NCI-H1048 (cell line): ENCODE measurements around the gene RCAN3.
"Not testable (repeated sequence)": the region's sequence is repeated elsewhere in the genome, so short reads cannot be mapped to it uniquely, and the experiment has no call there.

ENCODE experiments used
- DNase-seq: peaks from one replicate; lab custom pipeline; 2025; lab: John Stamatoyannopoulos, UW

RCAN3 gene

DNA sequence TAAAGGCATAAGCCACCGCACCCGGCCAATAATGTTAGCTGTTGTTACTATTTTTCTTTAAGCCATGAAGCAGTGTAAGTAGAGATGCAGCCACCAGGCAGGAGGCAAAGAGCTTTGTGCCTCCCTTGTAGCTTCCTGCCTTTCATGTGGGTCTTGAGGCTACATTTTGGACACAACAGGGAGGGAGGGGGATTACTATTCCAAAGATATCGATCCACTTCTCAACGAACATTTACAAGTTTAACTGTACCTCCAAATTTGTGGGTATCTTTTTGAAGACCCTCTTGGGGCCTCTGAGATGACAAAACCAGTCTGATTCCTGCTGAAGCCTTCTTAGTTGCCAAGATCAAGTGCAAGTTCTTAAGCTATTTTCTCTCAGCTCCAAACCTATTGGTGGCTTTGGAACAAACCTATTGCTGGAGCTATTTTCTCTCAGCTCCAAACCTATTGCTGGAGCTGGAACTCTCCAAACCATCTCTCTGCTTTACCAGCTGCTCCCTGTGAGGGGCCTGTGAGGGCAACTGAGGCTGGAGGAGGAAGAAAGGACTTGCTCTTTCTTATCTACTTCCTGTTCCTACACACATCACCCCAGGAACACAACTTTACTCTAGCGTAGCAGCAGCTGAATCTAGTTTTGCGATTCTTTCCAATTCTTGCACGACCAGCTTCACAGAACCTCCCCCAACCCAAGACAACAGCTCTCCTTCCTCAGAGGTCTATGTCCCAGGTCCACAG is 16.1 kb upstream of the RCAN3 start:
- no peak for DNase-seq

DNA sequence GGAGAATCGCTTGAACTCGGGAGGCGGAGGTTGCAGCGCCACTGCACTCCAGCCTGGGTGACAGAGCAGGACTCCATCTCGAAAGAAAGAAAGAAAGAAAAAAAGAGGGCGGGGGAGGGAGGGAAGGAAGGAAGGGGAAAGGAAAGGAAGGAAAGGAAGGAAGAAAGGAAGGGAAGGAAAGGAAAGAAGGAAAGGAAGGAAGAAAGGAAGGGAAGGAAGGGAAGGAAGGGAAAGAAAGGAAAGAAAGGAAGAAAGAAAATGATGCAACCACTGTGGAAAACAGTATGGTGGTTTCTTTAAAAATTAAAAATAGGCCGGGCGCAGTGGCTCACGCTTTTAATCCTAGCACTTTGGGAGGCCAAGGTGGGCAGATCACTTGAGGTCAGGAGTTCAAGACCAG is 15.2 kb upstream of the RCAN3 start:
- DNase-seq, result no peak

DNA sequence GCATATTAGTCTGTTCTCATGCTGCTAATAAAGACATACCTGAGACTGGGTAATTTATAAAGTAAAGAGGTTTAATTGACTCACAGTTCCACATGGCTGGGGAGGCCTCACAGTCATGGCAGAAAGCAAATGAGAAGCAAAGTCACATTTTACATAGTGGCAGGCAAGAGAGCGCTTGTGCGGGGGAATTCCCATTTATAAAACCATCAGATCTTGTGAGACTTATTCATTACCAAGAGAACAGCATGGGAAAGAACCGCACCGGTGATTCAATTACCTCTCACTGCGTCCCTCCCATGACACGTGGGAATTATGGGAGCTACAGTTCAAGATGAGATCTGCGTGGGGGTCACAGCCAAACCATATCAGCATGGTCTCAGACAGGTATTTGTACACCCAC is 14.5 kb upstream of the RCAN3 start:
- not testable (repeated sequence) for DNase-seq

- no peak for DNase-seq
Observed at GRCh38 chr1:24489674-24490073, 13.0 kb upstream of the RCAN3 start.

DNA sequence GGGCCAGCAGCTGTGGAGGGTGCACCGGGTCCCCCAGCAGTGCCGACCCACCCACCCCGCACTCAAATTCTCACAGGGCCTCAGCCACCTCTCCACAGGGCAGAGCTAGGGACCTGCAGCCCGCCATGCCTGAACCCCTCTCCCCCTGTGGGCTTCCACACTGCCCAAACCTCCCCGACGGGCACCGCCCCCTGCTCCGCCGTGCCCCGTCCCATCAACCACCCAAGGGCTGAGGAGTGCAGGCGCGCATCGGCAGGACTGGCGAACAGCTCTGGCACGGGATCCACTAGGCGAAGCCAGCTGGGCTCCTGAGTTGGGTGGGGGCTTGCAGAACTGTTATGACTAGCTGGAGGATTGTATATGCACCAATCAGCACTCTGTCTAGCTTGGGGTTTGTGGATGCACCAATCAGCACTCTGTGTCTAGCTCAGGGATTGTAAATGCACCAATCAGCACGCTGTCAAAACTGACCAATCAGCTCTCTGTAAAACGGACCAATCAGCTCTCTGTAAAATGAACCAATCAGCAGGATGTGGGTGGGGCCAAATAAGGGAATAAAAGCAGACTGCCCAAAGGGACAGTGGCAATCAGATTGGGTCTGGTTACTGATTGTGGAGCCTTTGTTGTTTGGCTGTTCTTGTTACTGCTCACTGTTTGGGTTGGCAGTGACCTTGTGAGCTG is 12.4 kb upstream of the RCAN3 start:
- DNase-seq, result no peak

DNA sequence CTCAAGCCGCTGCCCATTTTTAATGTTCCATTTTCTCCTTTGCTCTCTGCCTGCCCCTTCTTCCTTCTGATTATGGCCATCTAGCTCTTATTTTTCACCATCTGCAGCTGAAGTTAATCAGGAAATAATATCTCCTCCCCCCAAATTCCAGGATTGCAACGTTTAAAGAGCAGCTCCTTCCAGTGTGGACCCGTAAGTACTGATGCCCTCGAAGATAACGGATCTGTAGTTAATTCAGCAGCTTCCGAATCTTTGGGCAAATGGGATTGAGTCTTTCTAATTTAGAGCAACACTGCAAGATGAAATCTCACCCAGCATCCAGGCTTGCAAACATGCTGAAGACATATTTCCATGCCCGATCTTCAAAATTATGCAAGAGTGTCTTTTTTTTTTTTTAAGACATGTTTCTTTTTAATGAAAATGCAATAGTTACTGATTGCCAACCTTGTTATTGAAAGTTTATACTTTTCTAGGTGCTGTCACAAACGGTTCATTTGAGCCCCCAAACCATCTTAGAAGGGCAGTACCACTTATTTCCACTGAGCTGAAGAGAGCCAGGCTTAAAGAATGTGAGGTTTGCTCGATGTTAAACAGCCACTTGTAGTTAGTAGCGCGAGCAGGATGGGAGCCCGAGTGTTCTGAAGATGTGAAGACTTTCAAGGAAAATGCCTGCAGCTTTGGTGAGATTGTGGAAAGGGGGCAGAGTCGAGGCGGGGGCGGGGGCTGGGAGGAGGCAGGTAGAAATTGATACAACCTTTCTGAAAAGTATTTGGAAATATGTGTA is 10.9 kb upstream of the RCAN3 start:
- DNase-seq, result no peak

GRCh38 chr1:24492935-24493334 is 9.7 kb upstream of the RCAN3 start:
- DNase-seq, result not testable (repeated sequence)

DNA sequence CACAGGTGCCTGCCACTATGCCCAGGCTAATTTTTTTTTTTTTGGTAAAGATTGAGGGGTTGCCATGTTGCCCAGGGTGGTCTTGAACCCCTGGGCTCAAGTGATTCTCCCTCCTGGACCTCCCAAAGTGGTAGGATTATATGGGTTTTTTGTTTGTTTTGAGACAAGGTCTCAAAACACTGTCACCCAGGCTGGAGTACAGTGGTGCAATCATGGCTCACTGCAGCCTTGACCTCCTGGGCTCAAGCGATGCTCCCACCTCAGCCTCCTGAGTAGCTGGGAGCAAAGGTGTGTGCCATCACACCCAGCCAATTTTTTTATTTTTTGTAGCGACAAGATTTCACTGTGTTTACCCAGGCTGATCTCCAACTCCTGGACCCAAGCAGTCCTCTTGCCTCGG is 8.9 kb upstream of the RCAN3 start:
- DNase-seq, result no peak

- no peak for DNase-seq
Observed at GRCh38 chr1:24498589-24498988, 4.0 kb upstream of the RCAN3 start.

DNA sequence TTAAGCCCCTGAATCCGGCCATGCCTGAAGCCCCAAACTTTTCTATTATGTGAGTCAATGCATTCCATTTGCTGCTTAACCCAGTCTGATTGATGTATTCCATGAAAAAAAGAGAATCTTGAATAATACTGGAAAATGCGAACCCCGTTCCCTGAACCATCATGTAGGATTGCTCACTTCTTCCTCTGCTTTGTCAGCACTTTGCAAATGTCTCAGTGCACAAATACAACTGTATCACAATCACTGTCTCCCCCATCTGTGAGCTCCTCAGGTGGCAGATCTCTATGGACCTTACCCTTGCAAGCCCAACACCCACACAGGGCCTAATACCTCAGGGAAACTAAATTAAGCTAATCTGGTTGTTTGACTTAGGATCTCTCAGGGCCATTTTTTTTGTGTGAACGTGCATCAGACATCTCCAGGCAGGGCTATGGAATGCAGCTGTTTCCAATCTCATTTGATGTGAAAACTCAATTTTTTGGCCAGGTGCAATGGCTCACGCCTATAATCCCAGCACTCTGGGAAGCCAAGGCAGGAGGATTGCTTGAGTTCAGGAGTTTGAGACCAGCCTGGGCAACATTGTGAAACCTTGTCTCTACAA is 2.1 kb upstream of the RCAN3 start:
- no peak for DNase-seq

DNA sequence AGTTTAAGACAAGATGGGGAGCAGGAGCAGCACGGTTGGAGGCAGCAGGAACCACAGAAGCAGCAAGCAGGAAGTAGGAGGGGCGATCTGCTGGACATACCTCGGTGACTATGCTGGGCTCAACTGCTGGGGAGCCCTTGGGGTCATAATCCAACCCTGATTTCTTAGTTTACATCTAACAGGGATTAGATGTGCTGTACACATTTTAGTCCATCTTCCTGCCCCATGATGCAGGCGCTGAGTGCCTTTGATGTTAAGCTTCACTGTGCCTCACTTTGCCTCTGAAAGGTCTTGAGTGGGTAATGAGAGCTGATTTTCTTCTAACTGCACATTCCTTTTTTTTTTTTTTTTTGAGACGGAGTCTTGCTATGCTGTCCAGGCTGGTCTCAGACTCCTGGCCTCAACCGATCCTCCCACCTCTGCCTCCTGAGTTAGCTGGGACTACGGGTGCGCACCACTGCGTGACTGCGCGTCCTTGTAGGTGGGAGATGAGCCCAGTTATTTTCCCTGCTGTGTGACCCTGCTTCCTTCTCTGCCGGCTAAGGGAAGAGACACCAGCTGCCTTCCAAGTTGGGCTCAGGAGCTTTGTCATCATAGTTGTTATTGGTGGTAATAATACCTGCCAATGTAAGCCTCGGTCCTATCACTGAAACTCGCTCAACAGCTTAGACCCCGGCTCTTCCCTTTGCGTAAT is 1.1 kb upstream of the RCAN3 start:
- no peak for DNase-seq

DNA sequence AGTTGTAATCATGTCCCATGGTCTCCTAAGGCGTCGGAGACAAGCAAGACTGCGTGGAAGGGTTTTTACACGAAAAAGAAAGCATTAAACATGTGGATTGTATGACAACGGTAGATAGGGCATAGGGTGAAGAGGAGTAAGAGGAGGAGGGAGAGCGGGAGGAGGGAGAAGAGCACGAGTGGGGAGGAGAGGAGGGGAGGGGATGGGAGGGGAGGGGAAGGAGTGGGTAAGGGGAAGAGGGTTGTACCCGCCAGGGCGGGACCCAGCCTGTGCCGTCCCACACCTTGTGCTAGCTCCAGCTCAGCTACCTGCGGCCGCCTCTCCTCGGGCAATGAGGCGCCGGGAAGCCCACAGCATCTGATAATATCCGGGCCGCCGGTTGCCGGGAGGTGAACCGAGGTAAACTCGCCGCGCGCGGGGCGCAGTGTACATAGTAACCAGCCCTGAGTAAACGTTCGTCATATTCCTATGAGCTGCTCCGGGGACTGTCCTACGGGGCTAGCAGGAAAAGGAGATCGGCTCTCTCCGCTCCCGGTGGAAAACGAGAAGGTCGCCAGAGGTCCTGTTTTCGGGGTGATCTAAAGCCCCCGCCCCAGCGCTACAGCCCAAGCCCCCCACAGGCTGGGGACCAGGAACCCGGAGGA is 449 bp upstream of the RCAN3 start:
- no peak for DNase-seq

DNA sequence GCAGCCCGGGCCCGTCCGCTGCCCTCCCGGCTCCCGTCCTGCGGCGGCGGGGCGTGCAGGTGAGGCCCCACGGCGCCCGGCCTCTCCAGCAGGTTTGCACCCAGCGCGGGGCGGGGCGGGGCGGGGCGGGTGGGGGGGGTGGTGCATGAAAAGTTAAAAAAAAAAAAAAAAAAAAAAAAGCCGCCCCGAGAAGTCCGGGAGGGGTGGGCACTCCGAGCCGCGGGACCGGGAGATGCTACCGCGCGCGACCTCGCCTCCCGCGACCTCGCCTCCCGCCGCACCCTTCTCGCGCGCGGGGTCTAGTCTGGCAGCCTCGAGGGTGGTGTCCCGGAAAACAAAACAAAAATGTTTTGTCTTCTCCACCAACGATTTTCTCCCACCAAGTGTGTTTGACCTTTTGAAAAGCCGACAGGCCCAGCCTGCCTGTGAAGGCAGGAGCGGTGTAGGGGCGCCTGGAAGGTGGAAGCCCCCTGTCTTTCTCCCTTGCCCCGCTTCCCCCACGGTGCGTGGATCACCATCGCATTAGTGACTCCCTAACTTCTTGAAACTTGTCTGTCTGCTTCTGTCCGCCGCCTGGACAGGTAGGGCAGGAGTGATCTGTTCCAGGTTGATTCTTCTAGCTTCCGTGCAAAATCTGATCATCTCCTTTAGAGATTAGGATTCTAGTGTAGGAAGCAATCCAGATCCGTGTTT is 569 bp downstream of the RCAN3 start:
- no peak for DNase-seq

DNA sequence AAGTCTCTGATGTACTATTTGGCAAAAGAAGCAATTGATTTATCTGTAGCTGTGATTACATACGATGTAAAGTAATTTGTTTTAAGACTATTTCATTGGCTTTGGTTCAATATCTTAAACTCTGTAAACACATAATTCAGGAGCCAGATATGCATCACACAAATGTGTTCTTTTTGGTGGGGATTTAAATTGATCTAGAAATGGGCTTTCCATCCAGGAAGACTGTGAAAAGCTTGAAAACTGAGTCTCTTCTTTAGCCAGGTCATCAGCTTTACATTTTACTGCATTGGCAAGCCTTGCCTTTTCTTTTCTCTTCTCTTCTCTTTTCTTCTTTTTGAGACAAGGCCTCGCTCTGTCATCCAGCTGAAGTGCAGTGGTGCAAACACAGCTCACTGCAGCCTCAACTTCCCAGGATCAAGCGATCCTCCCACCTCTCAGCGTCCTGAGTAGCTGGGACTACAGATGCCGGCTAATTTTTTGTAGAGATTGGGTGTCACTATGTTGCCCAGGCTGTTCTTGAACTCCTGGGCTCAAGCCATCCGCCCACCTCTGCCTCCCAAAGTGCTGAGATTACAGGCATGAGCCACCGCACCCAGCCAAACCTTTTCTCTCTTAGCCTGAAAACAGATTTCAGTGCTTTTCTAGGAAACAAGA is 1.4 kb downstream of the RCAN3 start:
- no peak for DNase-seq

DNA sequence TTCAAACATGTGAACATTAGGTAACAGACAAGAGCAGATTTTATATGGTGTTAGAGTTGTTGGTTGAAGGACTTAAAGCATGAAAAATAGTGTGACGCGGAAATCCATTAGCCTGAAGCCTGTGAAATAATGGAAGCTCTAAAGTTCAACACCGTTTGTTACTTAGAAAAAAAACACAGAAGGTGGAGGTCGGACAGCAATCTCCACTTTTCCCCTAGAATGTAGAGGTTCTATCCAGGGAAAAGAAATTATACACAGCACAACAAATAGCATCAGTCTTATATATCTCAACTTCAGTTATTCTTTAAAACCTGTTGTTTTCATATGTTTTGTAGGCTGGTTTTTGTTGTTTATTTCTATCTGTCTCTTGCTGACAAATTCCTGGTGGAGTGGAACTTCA is 1.9 kb downstream of the RCAN3 start:
- DNase-seq, result no peak

GRCh38 chr1:24505816-24506215 is 3.2 kb downstream of the RCAN3 start:
- DNase-seq, result no peak

GRCh38 chr1:24506691-24507381 is 4.2 kb downstream of the RCAN3 start:
- no peak for DNase-seq

- DNase-seq, result no peak
Observed at GRCh38 chr1:24507405-24507804, 4.8 kb downstream of the RCAN3 start.

GRCh38 chr1:24508911-24509310 is 6.3 kb downstream of the RCAN3 start:
- DNase-seq, result no peak

- DNase-seq, result no peak
Observed at GRCh38 chr1:24513706-24514105, 11.1 kb downstream of the RCAN3 start.
